Mesothelial cell of epicardium (in vitro differentiated cells): ENCODE measurements around the gene SMARCC2. TPM values are rescaled to one million over a fixed set of nuclear protein-coding genes. Genes with fewer than 3 reads are reported as not detected.

ENCODE experiments used
- DNase-seq, 2 experiments: peaks; one replicate each; pipeline ENCODE4 v3.0.0; 2021; ENCODE audit warnings: low spot score in 2 of 2; ENCODE audit not compliant: unreplicated experiment in 2 of 2
- H3K27ac Mint-ChIP-seq: 2 replicates; pipeline ENCODE4 v1.8.0; 2021; ENCODE audit warnings: mixed read lengths
- H3K27me3 Mint-ChIP-seq: 2 replicates; pipeline ENCODE4 v1.8.0; 2021; ENCODE audit warnings: low read depth, mixed read lengths
- H3K36me3 Mint-ChIP-seq: 2 replicates; pipeline ENCODE4 v1.8.0; 2021; ENCODE audit warnings: mixed read lengths
- H3K4me1 Mint-ChIP-seq: 2 replicates; pipeline ENCODE4 v1.8.0; 2021; ENCODE audit warnings: mixed read lengths
- H3K4me3 Mint-ChIP-seq: 2 replicates; pipeline ENCODE4 v1.8.0; 2021; ENCODE audit warnings: mild to moderate bottlenecking, moderate library complexity, mixed read lengths
- H3K9me3 Mint-ChIP-seq: 2 replicates; pipeline ENCODE4 v1.8.0; 2021; ENCODE audit warnings: mixed read lengths
- CTCF ChIP-seq: fragments of 200-600 bp; sonication (generic); IDR thresholded peaks from one replicate; pipeline ENCODE4 v1.5.0; 2021; ENCODE audit warnings: antibody characterized with exemption; ENCODE audit not compliant: unreplicated experiment
- total RNA-seq: library from RNA; stranded (reverse); gene quantifications from 3 replicates; pipeline ENCODE4 v1.2.1, GENCODE V29; 2021

Gene SMARCC2
- total RNA-seq, 1 donor from 2014 or later = 177 TPM

- no peak for TF ChIP-seq CTCF
- Mint-ChIP-seq H3K4me1 (peaks cover 31% of the 10 kb centered on the region), H3K36me3 (peaks cover 31% of the 10 kb centered on the region), H3K9me3 (no peaks in the 10 kb centered on the region), H3K27ac (no peak overlapping the region), H3K27me3 (no peaks in the 10 kb centered on the region), H3K4me3 (no peak overlapping the region)
- DNase-seq = no peak
Observed at GRCh38 chr12:56130876-56131275, 58.4 kb downstream of the SMARCC2 start.

GRCh38 chr12:56129942-56130495, 59.3 kb downstream of the SMARCC2 start:
- no peaks in the 10 kb centered on the region for H3K27me3 Mint-ChIP-seq
- H3K4me1 Mint-ChIP-seq = peaks cover 31% of the 10 kb centered on the region
- TF ChIP-seq CTCF = no peak
- DNase-seq = no peak
- H3K9me3 Mint-ChIP-seq = no peaks in the 10 kb centered on the region
- no peak overlapping the region for H3K27ac Mint-ChIP-seq
- peak overlapping the region; percentile 95 for H3K4me3 Mint-ChIP-seq
- peaks cover 29% of the 10 kb centered on the region for H3K36me3 Mint-ChIP-seq

GRCh38 chr12:56129206-56129941, 59.9 kb downstream of the SMARCC2 start:
- DNase-seq = peak in 1 of 2 experiments; percentile 66
- H3K4me3 Mint-ChIP-seq = peak overlapping the region; percentile 95
- no peak for TF ChIP-seq CTCF
- H3K36me3 Mint-ChIP-seq = peaks cover 29% of the 10 kb centered on the region
- peaks cover 31% of the 10 kb centered on the region for H3K4me1 Mint-ChIP-seq
- no peaks in the 10 kb centered on the region for H3K27me3 Mint-ChIP-seq
- peak overlapping the region; percentile 97 for H3K27ac Mint-ChIP-seq
- no peaks in the 10 kb centered on the region for H3K9me3 Mint-ChIP-seq

- Mint-ChIP-seq H3K9me3 (no peaks in the 10 kb centered on the region), H3K4me3 (peak overlapping the region; percentile 95), H3K27ac (peak overlapping the region; percentile 97), H3K4me1 (peaks cover 31% of the 10 kb centered on the region), H3K27me3 (no peaks in the 10 kb centered on the region), H3K36me3 (peaks cover 24% of the 10 kb centered on the region)
- no peak for DNase-seq
- no peak for TF ChIP-seq CTCF
Observed at GRCh38 chr12:56128670-56129205, 60.5 kb downstream of the SMARCC2 start.

- Mint-ChIP-seq H3K4me3 (peak within 1 kb of the TSS; percentile 95), H3K27me3 (no peaks in the 10 kb centered on the region), H3K27ac (peak within 1 kb of the TSS; percentile 97), H3K4me1 (peaks cover 31% of the 10 kb centered on the region), H3K36me3 (peaks cover 18% of the 10 kb centered on the region), H3K9me3 (no peaks in the 10 kb centered on the region)
- no peak for TF ChIP-seq CTCF
- DNase-seq = peak; percentile 94
Observed at GRCh38 chr12:56127888-56128669, 61.2 kb downstream of the SMARCC2 start, which contains the start of gene ESYT1. TSS of gene ESYT1 (plus strand) at chr12:56128267. CDS start at chr12:56128320, 53 bp downstream.
